ENCODE data around the gene VPS39. TPM values are rescaled to one million over a fixed set of nuclear protein-coding genes. Genes with fewer than 3 reads are reported as not detected.

VPS39 gene
- total and polyA plus RNA-seq, 9 of the 15 experiments (the other 6 are each of a cell fraction or from before 2014, with no cell fraction given) = 3.2 to 37.3 (median 21.8) TPM

GRCh38 chr15:42160136-42160535 is 48.0 kb downstream of the VPS39 start:
- no TSS peak for BruUV-seq (replicated peaks)
- WGBS (ENCODE audit: insufficient coverage, low coverage, missing lambda C conversion rate) = 83% methylated on average over 7 of the region's 7 CpGs
- no peak for DNase-seq (ENCODE audit: extremely low read depth in 1 of 4, low spot score in 3 of 4)
- ATAC-seq = no peak
- H3K4me1 ChIP-seq (replicated peaks in 1 of 2; ENCODE audit: control insufficient read depth in 2 of 2, insufficient read depth in 2 of 2, low read length in 2 of 2) = peaks cover 17 to 22% of the 10 kb centered on the region in 2 experiments; a peak in 4 of 5 replicates
- intact Hi-C loops (cut with micrococcal nuclease) = no loop called here
- POLR2A ChIA-PET = interaction anchor here (0.5 kb wide), 1 partner anchor 113 kb away, joined by 3 read pairs; the partner anchor contains the start of genes GANC and TMEM87A
- H4K20me1 ChIP-seq (replicated peaks; ENCODE audit: control insufficient read depth, insufficient read depth, low read length) = no peaks in the 10 kb centered on the region
- H3K9me3 ChIP-seq (replicated peaks; ENCODE audit: control insufficient read depth, insufficient read depth, low read depth, low read length) = no peaks in the 10 kb centered on the region
- no peak overlapping the region for H3K9ac ChIP-seq (ENCODE audit: insufficient read depth in 1 of 2, low read depth in 2 of 2, low read length in 2 of 2)
- H3K4me3 ChIP-seq = no peak overlapping the region
- CTCF ChIA-PET (ENCODE audit: low intra/inter-chr PET ratio) = no interaction called here
- H3K36me3 ChIP-seq (ENCODE audit: control insufficient read depth, insufficient read depth, low read length) = peaks cover 64% of the 10 kb centered on the region
- in situ Hi-C loops (cut with MboI) = no loop called here
- no peak for FAIRE-seq
- TF ChIP-seq ELF2 (CRISPR knock-in tag; IDR thresholded peaks at IDR 0.05) (no peak), KDM2B (CRISPR knock-in tag; IDR thresholded peaks at IDR 0.05) (no peak), DEAF1 (CRISPR knock-in tag; IDR thresholded peaks at IDR 0.05) (no peak), BHLHE40 (IDR thresholded peaks at IDR 0.05; ENCODE audit: low read length) (no peak), E2F6 (IDR thresholded peaks at IDR 0.05; ENCODE audit: borderline replicate concordance in 1 of 2, extremely low read depth in 1 of 2, insufficient read depth in 1 of 2, insufficient read length in 1 of 2, low read depth in 1 of 2, low read length in 1 of 2, poor library complexity in 1 of 2, severe bottlenecking in 1 of 2) (no peak), HCFC1 (IDR thresholded peaks at IDR 0.05; ENCODE audit: low read depth, low read length) (no peak), RAD51 (IDR thresholded peaks at IDR 0.05; ENCODE audit: borderline replicate concordance, low read depth) (no peak), CHD2 (IDR thresholded peaks at IDR 0.05; ENCODE audit: low read depth, low read length) (no peak), RBM17 (IDR thresholded peaks at IDR 0.05; ENCODE audit: borderline replicate concordance, low read depth, low read length) (no peak)
- H3K79me2 ChIP-seq (ENCODE audit: control insufficient read depth, insufficient read depth, low read length) = no peaks in the 10 kb centered on the region
- no peak overlapping the region for H2AFZ ChIP-seq (ENCODE audit: low read depth, low read length)
- peaks cover 0 to 4% of the 10 kb centered on the region in 2 experiments; a peak in 1 of 5 replicates for H3K27me3 ChIP-seq (ENCODE audit: control insufficient read depth in 2 of 2, insufficient read depth in 2 of 2, low read length in 2 of 2)
- no peak overlapping the region for H3K27ac ChIP-seq (ENCODE audit: extremely low read depth, low read depth, low read length)
- peaks cover 5% of the 10 kb centered on the region for H3K9me1 ChIP-seq (ENCODE audit: control insufficient read depth, insufficient read depth, low read length)
- no peak overlapping the region for H3K4me2 ChIP-seq (ENCODE audit: insufficient read depth, low read length)

Data from K562 (cell line).